A172 (cell line): ENCODE data around the gene PPP1R3A. TPM values are rescaled to one million over a fixed set of nuclear protein-coding genes. Genes with fewer than 3 reads are reported as not detected.

Experiments used
- DNase-seq: peaks from one replicate; pipeline ENCODE4 v3.0.0-alpha.2; 2015; ENCODE audit warnings: low spot score
- total RNA-seq: library from RNA; depleted of rRNA; stranded (reverse); fragments of >200 nt; shearing (Covaris generic); gene quantifications from 2 replicates; pipeline ENCODE4 v1.2.3, GENCODE V29; 2014

Gene PPP1R3A
- total RNA-seq, 1 experiment from 2014 or later = not detected

DNA sequence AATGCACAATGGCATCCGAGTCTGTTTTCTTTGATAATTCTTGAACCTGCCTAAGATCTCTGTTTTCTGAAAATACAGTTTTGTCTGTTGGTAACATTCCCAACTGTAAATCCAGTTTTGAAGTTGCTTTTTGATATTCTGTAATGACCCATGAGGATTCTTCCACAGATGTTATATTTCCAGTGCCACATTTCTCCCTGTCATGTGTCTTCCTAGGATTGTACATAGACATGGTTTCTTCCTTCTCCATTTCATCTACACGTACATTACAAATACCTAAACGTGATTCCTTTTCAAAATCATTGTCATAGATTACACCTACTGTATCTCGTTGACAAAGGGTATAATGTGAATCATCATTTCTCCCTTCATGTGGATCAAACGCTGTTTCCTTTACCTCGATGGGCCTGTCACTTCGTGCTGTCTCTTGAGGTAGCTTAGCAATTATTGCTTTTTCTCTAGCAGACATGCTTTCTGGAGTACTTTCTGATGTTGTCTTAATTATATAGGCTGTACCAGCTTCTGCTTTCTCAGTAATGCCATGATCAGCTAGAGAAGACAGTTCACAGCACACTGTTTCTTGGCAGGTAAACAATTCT lies 40.3 kb downstream of the PPP1R3A start:
- no peak for DNase-seq

DNA sequence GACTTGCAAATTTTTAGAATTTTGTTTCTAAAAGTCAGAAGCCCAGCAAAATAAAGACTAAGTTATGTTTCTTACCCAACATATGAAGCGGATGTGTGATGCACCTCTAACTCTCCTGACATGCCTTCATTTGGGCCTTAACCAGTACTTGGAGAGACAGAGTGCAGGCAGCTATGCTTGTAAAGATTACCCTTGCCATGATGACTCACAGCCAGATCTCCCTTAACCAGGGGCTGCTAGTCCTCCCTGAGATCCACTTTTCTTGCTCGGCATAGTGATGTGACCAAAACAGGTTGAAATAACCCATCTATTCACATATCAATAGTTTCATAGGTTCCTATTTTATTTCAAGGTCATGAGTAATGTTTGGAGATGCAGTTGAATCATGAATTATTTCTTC lies 43.6 kb downstream of the PPP1R3A start:
- no peak for DNase-seq

DNA sequence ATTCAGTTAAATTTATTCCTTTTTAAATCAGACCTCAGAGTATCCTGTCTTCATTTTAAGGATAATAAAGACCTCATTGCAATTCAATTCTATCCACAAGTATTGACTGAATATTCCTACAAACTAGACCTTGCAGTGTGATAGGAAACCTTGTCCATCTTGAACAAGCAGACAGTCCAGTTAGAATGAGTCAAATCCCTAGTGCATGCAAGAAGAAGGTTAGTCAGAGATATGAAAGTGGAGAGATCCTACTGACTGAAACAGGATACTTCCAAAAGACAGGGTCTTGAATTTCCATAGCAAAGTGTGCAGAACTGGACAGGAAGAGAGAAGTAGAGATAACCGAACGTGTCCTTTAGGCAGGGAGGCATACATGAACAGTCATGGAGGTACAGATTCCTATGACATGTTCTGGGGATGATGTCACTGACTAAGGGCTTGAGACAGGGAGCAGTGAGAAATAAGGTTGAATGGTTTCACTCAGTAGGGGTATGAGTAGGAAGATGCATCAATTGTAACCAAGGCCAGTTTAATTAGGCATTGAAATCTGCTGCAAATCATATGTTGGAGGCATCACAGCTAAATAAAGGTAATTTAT lies 45.2 kb downstream of the PPP1R3A start:
- DNase-seq = no peak

DNA sequence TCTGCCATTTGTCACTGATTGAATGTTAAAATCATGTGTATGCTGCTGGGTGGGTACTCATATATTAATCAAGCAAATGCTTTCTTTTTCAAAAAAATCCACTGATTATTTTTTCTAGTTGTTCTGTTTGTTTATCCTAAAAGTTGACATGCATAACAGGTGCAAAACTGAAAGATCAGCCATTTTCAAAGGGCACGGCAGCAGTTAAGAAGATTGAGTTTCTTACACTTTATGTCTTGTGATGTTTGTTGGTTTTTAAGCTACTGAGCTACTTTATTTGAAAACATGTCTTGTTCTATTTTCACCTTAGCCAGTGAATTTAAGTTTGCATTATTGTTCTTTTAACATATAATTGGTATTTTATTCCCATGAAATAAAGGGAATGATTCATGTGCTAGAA lies 45.8 kb downstream of the PPP1R3A start:
- DNase-seq = no peak

DNA sequence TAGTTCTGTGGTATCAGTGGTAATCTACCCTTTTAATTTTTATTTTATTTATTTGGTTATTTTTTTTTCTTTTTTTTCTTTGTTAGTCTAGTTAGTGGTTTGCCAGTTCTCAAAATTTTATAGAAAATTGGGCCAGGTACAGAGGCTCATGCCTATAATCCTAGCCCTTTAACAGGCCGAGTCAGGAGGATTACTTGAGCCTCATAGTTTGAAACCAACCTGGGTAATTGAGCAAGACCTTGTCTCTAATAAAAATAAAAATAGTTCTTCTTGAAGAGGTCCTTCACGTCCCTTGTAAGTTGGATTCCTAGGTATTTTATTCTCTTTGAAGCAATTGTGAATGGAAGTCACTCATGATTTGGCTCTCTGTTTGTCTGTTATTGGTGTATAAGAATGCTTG lies 51.5 kb downstream of the PPP1R3A start:
- no peak for DNase-seq

DNA sequence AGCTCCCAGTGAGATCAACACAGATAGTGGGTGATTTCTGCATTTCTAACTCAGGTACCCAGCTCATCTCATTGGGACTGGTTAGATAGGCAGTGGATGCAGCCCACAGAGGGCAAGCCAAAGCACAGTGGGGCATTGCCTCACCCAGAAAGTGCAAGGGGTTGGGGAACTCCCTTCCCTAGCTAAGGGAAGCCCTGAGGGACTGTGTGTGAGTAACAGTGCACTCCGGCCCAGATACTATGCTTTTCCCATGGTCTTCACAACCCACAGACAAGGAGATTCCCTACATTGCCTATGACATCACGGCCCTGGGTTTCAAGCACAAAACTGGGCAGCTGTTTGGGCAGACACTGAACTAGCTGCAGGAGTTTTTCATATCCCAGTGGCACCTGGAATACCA lies 62.8 kb downstream of the PPP1R3A start:
- no peak for DNase-seq

DNA sequence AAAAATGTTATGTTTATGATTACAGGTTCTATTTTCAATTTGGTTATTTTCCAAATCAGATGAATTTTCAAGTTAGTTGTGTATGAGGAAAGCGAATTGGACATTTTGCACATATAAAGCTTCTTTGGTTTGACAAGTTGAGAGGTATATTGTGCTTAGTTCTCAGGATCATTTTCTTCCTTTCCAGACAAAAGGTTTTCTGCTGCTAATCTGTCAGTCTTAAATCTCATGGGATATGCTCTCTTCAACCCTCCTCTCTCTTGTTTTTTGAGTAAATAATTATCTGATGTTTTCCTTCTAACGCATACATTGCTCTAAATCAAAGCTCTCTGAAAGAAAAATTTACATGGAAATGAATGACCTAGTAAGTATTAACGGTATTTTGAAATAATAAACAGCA lies 77.9 kb downstream of the PPP1R3A start:
- DNase-seq = no peak

DNA sequence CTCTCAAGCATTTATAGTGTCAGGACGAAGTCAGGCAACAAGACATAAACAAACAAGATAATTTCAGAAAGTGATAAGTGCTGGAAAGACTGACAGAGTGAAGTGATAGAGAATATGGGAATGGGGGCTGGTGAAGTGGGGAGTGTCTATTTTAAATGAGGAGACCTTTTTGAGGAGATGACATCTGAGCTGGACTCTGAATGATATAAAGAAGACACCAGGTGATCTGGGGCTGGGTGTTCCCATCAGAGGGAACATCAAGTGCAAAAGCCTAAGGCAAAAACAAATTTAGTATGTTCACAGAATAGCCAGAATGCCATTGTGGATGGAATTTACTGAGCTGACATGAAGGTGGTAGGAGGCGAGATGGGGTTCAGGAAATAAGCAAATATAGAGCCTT lies 83.4 kb downstream of the PPP1R3A start:
- no peak for DNase-seq

DNA sequence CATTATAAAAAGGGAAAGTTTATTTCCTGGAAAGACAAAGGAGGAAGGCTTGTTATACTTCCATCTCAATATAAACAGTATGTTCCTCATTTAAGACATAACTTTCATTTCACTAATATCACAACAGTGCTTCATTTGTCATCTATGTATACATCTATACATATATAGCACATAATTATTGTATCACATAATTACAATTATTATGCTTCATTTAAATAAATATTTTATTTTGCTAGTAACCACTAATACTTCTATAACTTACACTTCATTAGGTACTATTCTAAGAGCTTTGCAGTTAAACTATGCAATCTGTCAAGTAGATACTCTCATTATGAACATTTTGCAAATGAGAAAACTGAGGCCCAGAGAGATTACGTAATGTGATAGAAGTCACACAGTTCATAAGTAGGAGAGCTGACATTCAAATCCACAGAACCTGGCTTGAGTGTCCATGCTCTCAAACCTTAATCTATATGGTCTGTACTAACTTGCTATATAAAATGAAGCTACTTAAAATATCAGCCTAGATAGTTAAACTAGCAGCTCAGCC lies 86.5 kb downstream of the PPP1R3A start:
- no peak for DNase-seq

DNA sequence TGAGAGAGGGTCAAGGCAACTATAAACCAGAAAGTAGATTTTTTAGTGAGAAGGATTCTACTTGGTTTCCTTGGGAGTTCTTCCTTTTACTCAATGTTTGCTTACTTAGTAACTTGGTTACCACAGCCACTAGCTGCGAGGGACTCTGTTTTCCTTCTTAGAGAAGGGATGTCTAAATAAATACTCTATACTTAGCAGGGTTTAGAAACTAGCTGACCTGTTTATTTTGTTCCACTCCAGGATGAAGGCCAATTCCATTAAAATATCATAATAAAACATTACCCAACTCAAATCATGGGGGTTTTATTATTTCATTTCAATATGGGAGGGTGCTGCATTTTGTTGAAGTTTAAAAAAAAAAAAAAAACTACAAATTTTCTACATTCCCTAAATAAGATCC lies 87.3 kb downstream of the PPP1R3A start:
- DNase-seq = no peak

DNA sequence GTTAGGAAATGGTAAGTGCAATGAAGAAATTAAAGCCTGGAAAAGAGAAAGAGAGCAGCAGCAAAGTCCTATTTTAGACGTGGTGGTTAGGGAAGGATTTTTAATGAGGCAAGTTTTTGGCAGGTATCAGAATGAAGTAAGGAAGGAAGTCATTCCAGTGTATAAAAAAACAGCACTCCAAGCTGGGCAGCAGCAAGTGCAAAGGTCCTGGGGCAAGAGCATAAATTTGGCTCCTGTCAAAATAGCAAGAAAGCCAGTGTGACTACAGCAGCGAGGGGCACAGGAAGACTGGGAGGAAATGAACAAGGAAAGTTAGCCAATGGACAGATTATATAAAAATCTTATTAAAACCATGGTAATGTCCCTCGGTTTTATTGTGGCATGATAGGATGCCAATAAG lies 90.2 kb downstream of the PPP1R3A start:
- DNase-seq = no peak
